ENCODE measurements around the gene SNRPA. TPM values are rescaled to one million over a fixed set of nuclear protein-coding genes. Genes with fewer than 3 reads are reported as not detected.

SNRPA gene
- polyA plus RNA-seq, 3 donors: 27.9 to 78.3 (median 44.2) TPM

- no peak for DNase-seq
- Mint-ChIP-seq H3K4me1 (peaks cover 45% of the 10 kb centered on the region), H3K36me3 (peaks cover 13 to 19% of the 10 kb centered on the region in 2 donors), H3K27me3 (ENCODE audit: low read depth in 3 of 3) (peaks cover 10 to 31% (median 25%) of the 10 kb centered on the region in 3 donors), H3K9me3 (peaks cover 0 to 1% (median 0%) of the 10 kb centered on the region in 7 donors), H3K27ac (no peak overlapping the region), H3K4me3 (peak overlapping the region in 1 of 2 donors; percentile 15)
- Histone ChIP-seq H3K4me2 (replicated peaks; ENCODE audit: extremely low read depth, low read length, poor library complexity, severe bottlenecking) (no peak overlapping the region), H3K9me3 (replicated peaks in 1 of 2; ENCODE audit: control insufficient read depth in 1 of 2, insufficient read depth in 1 of 2, low read length in 2 of 2) (no peaks in the 10 kb centered on the region), H3K27ac (ENCODE audit: low read depth in 1 of 2, low read length in 2 of 2) (no peak overlapping the region), H3K9ac (ENCODE audit: insufficient read depth, low read length, poor library complexity, severe bottlenecking) (no peak overlapping the region), H3K27me3 (ENCODE audit: control insufficient read depth in 2 of 2, insufficient read depth in 2 of 2, low read length in 2 of 2) (peaks cover 0 to 5% of the 10 kb centered on the region in 2 donors), H3K79me2 (ENCODE audit: insufficient read depth, low read length) (peaks cover 4% of the 10 kb centered on the region), H3K36me3 (replicated peaks in 1 of 2; ENCODE audit: control insufficient read depth in 1 of 2, insufficient read depth in 2 of 2, low read length in 2 of 2) (peaks cover 11 to 15% of the 10 kb centered on the region in 2 donors), H4K20me1 (ENCODE audit: insufficient read depth, low read length) (peaks cover 19% of the 10 kb centered on the region), H2AFZ (ENCODE audit: insufficient read depth, low read depth, low read length, poor library complexity, severe bottlenecking) (no peak overlapping the region), H3K4me3 (replicated peaks in 1 of 3; ENCODE audit: low read depth in 2 of 3, low read length in 3 of 3) (no peak overlapping the region), H3K4me1 (ENCODE audit: control insufficient read depth in 1 of 2, insufficient read depth in 2 of 2, low read length in 2 of 2) (peaks cover 26 to 35% of the 10 kb centered on the region in 2 donors)
- intact Hi-C loops (cut with micrococcal nuclease): loop anchor here (5.0 kb wide), 2 partner anchors 36 to 319 kb away; partner anchors contain the start of genes MIA (in 1 of the 2) and RAB4B (in 1 of the 2)
- no CpG with 5 or more reads among the region's 4 CpGs for WGBS (ENCODE audit: insufficient coverage)
- TF ChIP-seq, protein P1, sequence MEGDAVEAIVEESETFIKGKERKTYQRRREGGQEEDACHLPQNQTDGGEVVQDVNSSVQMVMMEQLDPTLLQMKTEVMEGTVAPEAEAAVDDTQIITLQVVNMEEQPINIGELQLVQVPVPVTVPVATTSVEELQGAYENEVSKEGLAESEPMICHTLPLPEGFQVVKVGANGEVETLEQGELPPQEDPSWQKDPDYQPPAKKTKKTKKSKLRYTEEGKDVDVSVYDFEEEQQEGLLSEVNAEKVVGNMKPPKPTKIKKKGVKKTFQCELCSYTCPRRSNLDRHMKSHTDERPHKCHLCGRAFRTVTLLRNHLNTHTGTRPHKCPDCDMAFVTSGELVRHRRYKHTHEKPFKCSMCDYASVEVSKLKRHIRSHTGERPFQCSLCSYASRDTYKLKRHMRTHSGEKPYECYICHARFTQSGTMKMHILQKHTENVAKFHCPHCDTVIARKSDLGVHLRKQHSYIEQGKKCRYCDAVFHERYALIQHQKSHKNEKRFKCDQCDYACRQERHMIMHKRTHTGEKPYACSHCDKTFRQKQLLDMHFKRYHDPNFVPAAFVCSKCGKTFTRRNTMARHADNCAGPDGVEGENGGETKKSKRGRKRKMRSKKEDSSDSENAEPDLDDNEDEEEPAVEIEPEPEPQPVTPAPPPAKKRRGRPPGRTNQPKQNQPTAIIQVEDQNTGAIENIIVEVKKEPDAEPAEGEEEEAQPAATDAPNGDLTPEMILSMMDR (IDR thresholded peaks at IDR 0.05): no peak
These were observed 62.2 kb downstream of the SNRPA start for GRCh38 chr19:40813182-40813581.

Small RNAs within 50 kb of the gene (small RNA-seq; reads per million reads assigned to genes)
- not detected for gene RNU6-195P (ENCODE audit: insufficient read length, low read depth)

Other genes with a start within 250 kb of the SNRPA start
- gene SHKBP1, start 174.3 kb upstream of the SNRPA start, polyA plus RNA-seq: 100 to 1,000 TPM; 234 to 324 (median 284) TPM
- 10 to 100 TPM in 1 of 3 donors, 1 to 10 TPM in 2; 3.8 to 38.7 (median 8.0) TPM for gene LTBP4, start 149.8 kb upstream of the SNRPA start, polyA plus RNA-seq
- 1 to 10 TPM in 1 of 3 donors, under 1 TPM in 2; 0.12 to 7.2 (median 0.45) TPM for gene NUMBL, start 60.6 kb upstream of the SNRPA start, polyA plus RNA-seq
- gene COQ8B, start 34.3 kb upstream of the SNRPA start, polyA plus RNA-seq: 10 to 100 TPM; 16.0 to 44.0 (median 23.4) TPM
- gene ITPKC, start 34.1 kb upstream of the SNRPA start, polyA plus RNA-seq: 1 to 10 TPM; 2.7 to 5.7 (median 2.9) TPM
- gene ACTMAP, start 726 bp upstream of the SNRPA start, polyA plus RNA-seq: 10 to 100 TPM in 1 of 3 donors, 1 to 10 TPM in 2; 4.3 to 13.0 (median 8.5) TPM
- gene MIA, start 24.3 kb downstream of the SNRPA start, polyA plus RNA-seq: under 1 TPM in 1 of 3 donors, not detected in 2; 0.47 TPM
- gene RAB4B, start 27.0 kb downstream of the SNRPA start, polyA plus RNA-seq: 100 to 1,000 TPM in 2 of 3 donors, 10 to 100 TPM in 1; 89.4 to 132 (median 108) TPM
- gene EGLN2, start 48.0 kb downstream of the SNRPA start, polyA plus RNA-seq: 10 to 100 TPM; 60.6 to 76.8 (median 64.5) TPM
- gene CYP2A6, start 99.2 kb downstream of the SNRPA start, polyA plus RNA-seq: not detected
- not detected for gene CYP2A7, start 131.0 kb downstream of the SNRPA start, polyA plus RNA-seq
- gene CYP2B6, start 240.1 kb downstream of the SNRPA start, polyA plus RNA-seq: not detected

All from CD14-positive monocyte (primary cell).